ENCODE results near the gene PCP2. TPM values are rescaled to one million over a fixed set of nuclear protein-coding genes. Genes with fewer than 3 reads are reported as not detected.

Gene PCP2
- total RNA-seq, 4 donors from 2014 or later, result 4.1 to 14.2 TPM; not detected in 2

GRCh38 chr19:7631577-7631976 is 1.9 kb downstream of the PCP2 start:
- Histone ChIP-seq H3K4me1 (peaks cover 15 to 30% (median 24%) of the 10 kb centered on the region in 4 donors), H3K9me3 (no peaks in the 10 kb centered on the region), H3K4me3 (no peak overlapping the region), H3K27me3 (peaks cover 3% of the 10 kb centered on the region), H3K36me3 (no peaks in the 10 kb centered on the region), H3K27ac (no peak overlapping the region)
- TF ChIP-seq CTCF (IDR thresholded peaks at IDR 0.05) (no peak), EP300 (IDR thresholded peaks at IDR 0.05; ENCODE audit: low read depth) (no peak), POLR2AphosphoS5 (IDR thresholded peaks at IDR 0.05) (no peak), POLR2A (IDR thresholded peaks at IDR 0.05) (no peak)
- intact Hi-C loops (cut with DNase I; ENCODE audit: low total_unique reads) (no loop called here), in situ Hi-C loops (cut with MboI; ENCODE audit: low pct_ligation_motif_present in 1 of 4, low pct_unique_long_range_greater_than_20kb in 1 of 4, low sequenced_read_pairs in 3 of 4) (no loop called here)
- DNase-seq, result no peak
- 89% methylated on average over 12 of the region's 12 CpGs; no CpG with 5 or more reads in 1 of the 2 donors for WGBS, 2 donors (ENCODE audit: low coverage in 1 of 2)

GRCh38 chr19:7629347-7630054 is 4.0 kb downstream of the PCP2 start, which contains the start of the genes PET100 and XAB2:
Gene PET100, plus strand, starts transcription at chr19:7629793. Its CDS starts 41 bp downstream, at chr19:7629834.
Gene XAB2, minus strand, starts transcription at chr19:7629545. Its CDS starts 18 bp downstream, at chr19:7629527.
- intact Hi-C loops (cut with DNase I; ENCODE audit: low total_unique reads), result loop anchor here (10.0 kb wide), 1 partner anchor 1205 kb away; the partner anchor contains the start of gene KHSRP
- Histone ChIP-seq H3K4me1 (peaks cover 15 to 29% (median 24%) of the 10 kb centered on the region in 4 donors), H3K36me3 (no peaks in the 10 kb centered on the region), H3K27me3 (no peaks in the 10 kb centered on the region), H3K4me3 (peak within 1 kb of the TSS; percentile 68 to 99 (median 80)), H3K27ac (peak within 1 kb of the TSS; percentile 78 to 90 (median 84)), H3K9me3 (no peaks in the 10 kb centered on the region)
- in situ Hi-C loops (cut with MboI; ENCODE audit: low pct_ligation_motif_present in 1 of 4, low pct_unique_long_range_greater_than_20kb in 1 of 4, low sequenced_read_pairs in 3 of 4), result no loop called here
- DNase-seq, result peak; percentile 97
- WGBS, 2 donors (ENCODE audit: low coverage in 1 of 2), result 0 to 1% methylated on average over 8 to 40 of the region's 40 CpGs
- TF ChIP-seq POLR2A (IDR thresholded peaks at IDR 0.05) (peak; percentile 64), EP300 (IDR thresholded peaks at IDR 0.05; ENCODE audit: low read depth) (no peak), CTCF (IDR thresholded peaks at IDR 0.05) (no peak), POLR2AphosphoS5 (IDR thresholded peaks at IDR 0.05) (peak; percentile 58 to 76 (median 66))

GRCh38 chr19:7628589-7629311 is 4.8 kb downstream of the PCP2 start:
- Histone ChIP-seq H3K27me3 (no peaks in the 10 kb centered on the region), H3K36me3 (no peaks in the 10 kb centered on the region), H3K9me3 (no peaks in the 10 kb centered on the region), H3K4me3 (peak overlapping the region; percentile 68 to 99 (median 80)), H3K27ac (peak overlapping the region; percentile 78 to 90 (median 84)), H3K4me1 (peaks cover 15 to 29% (median 24%) of the 10 kb centered on the region in 4 donors)
- in situ Hi-C loops (cut with MboI; ENCODE audit: low pct_ligation_motif_present in 1 of 4, low pct_unique_long_range_greater_than_20kb in 1 of 4, low sequenced_read_pairs in 3 of 4), result no loop called here
- 0 to 4% methylated on average over 8 to 14 of the region's 15 CpGs for WGBS, 2 donors (ENCODE audit: low coverage in 1 of 2)
- no peak for DNase-seq
- intact Hi-C loops (cut with DNase I; ENCODE audit: low total_unique reads), result loop anchor here (10.0 kb wide), 1 partner anchor 1204 kb away; the partner anchor contains the start of gene KHSRP
- TF ChIP-seq CTCF (IDR thresholded peaks at IDR 0.05) (no peak), POLR2AphosphoS5 (IDR thresholded peaks at IDR 0.05) (no peak), POLR2A (IDR thresholded peaks at IDR 0.05) (no peak)

- Histone ChIP-seq H3K36me3 (peaks cover 0 to 6% (median 0%) of the 10 kb centered on the region in 4 donors), H3K27ac (no peak overlapping the region), H3K9me3 (no peaks in the 10 kb centered on the region), H3K4me3 (no peak overlapping the region), H3K27me3 (no peaks in the 10 kb centered on the region), H3K4me1 (peaks cover 15 to 29% (median 24%) of the 10 kb centered on the region in 4 donors)
- WGBS, 2 donors (ENCODE audit: low coverage in 1 of 2), result 94% methylated on average over 24 of the region's 24 CpGs; no CpG with 5 or more reads in 1 of the 2 donors
- no peak for DNase-seq
- TF ChIP-seq CTCF (IDR thresholded peaks at IDR 0.05) (no peak), POLR2A (IDR thresholded peaks at IDR 0.05) (no peak), EP300 (IDR thresholded peaks at IDR 0.05; ENCODE audit: low read depth) (no peak), POLR2AphosphoS5 (IDR thresholded peaks at IDR 0.05) (no peak)
- intact Hi-C loops (cut with DNase I; ENCODE audit: low total_unique reads), result loop anchor here (10.0 kb wide), 1 partner anchor 1202 kb away; the partner anchor contains the start of gene KHSRP
- in situ Hi-C loops (cut with MboI; ENCODE audit: low pct_ligation_motif_present in 1 of 4, low pct_unique_long_range_greater_than_20kb in 1 of 4, low sequenced_read_pairs in 3 of 4), result no loop called here
These were observed 6.4 kb downstream of the PCP2 start for GRCh38 chr19:7627166-7627565.

Data from transverse colon (tissue), 4 donors.